Neural crest cell (in vitro differentiated cells): ENCODE measurements around the gene MRPS27. TPM values are rescaled to one million over a fixed set of nuclear protein-coding genes. Genes with fewer than 3 reads are reported as not detected.
A peak's percentile ranks its signal among the peaks of the same experiment; 100 is the strongest.

Experiments
- DNase-seq: peaks from one replicate; pipeline ENCODE4 v3.0.0; 2021; ENCODE audit warnings: low read depth, mixed read lengths, low spot score
- H3K27ac Mint-ChIP-seq: one replicate; pipeline ENCODE4 v1.8.0; 2021; ENCODE audit warnings: mild to moderate bottlenecking, mixed read lengths; ENCODE audit not compliant: unreplicated experiment
- H3K27me3 Mint-ChIP-seq: 2 replicates; pipeline ENCODE4 v1.8.0; 2021; ENCODE audit warnings: low read depth, mild to moderate bottlenecking, mixed read lengths
- H3K36me3 Mint-ChIP-seq: 2 replicates; pipeline ENCODE4 v1.8.0; 2021; ENCODE audit warnings: low read depth, mild to moderate bottlenecking, mixed read lengths
- H3K4me1 Mint-ChIP-seq: 2 replicates; pipeline ENCODE4 v1.8.0; 2021; ENCODE audit warnings: mixed read lengths
- H3K4me3 Mint-ChIP-seq: one replicate; pipeline ENCODE4 v1.8.0; 2021; ENCODE audit warnings: mild to moderate bottlenecking, mixed read lengths
- H3K9me3 Mint-ChIP-seq: 2 replicates; pipeline ENCODE4 v1.8.0; 2021; ENCODE audit warnings: mixed read lengths
- CTCF ChIP-seq: fragments of 200-600 bp; sonication (generic); conservative IDR thresholded peaks from 2 replicates; pipeline ENCODE4 v1.5.0; 2021; ENCODE audit warnings: antibody characterized with exemption, mild to moderate bottlenecking
- total RNA-seq: library from RNA; stranded (reverse); gene quantifications from 2 replicates; pipeline ENCODE4 v1.2.1, GENCODE V29; 2021

MRPS27 gene
- total RNA-seq, 1 donor from 2014 or later: 86.5 TPM

GRCh38 chr5:72280581-72281069 lies 39.4 kb downstream of the MRPS27 start:
- Mint-ChIP-seq H3K27ac (peak overlapping the region; percentile 29), H3K27me3 (no peaks in the 10 kb centered on the region), H3K4me3 (no peak overlapping the region), H3K4me1 (no peaks in the 10 kb centered on the region), H3K9me3 (peaks cover 9% of the 10 kb centered on the region), H3K36me3 (peaks cover 28% of the 10 kb centered on the region)
- peak; percentile 59 for TF ChIP-seq CTCF
- no peak for DNase-seq

- no peak for TF ChIP-seq CTCF
- Mint-ChIP-seq H3K27me3 (no peaks in the 10 kb centered on the region), H3K4me3 (no peak overlapping the region)
Measured at GRCh38 chr5:72276219-72276752, 43.8 kb downstream of the MRPS27 start.

GRCh38 chr5:72273547-72273946 lies 46.5 kb downstream of the MRPS27 start:
- no peak for TF ChIP-seq CTCF
- Mint-ChIP-seq H3K9me3 (peaks cover 8% of the 10 kb centered on the region), H3K36me3 (peaks cover 42% of the 10 kb centered on the region), H3K27ac (no peak overlapping the region), H3K4me3 (no peak overlapping the region), H3K27me3 (no peaks in the 10 kb centered on the region), H3K4me1 (peaks cover 8% of the 10 kb centered on the region)
- no peak for DNase-seq

More at GRCh38 chr5:72276219-72276752, 43.8 kb downstream of the MRPS27 start:
- Mint-ChIP-seq H3K4me1 (peaks cover 8% of the 10 kb centered on the region), H3K9me3 (peaks cover 9% of the 10 kb centered on the region), H3K36me3 (peaks cover 38% of the 10 kb centered on the region), H3K27ac (no peak overlapping the region)
- DNase-seq: no peak

- DNase-seq: no peak
- peaks cover 5% of the 10 kb centered on the region for H3K9me3 Mint-ChIP-seq
- no peak overlapping the region for H3K4me3 Mint-ChIP-seq
- no peak overlapping the region for H3K27ac Mint-ChIP-seq
- H3K36me3 Mint-ChIP-seq: peaks cover 34% of the 10 kb centered on the region
- TF ChIP-seq CTCF: no peak
- H3K4me1 Mint-ChIP-seq: peaks cover 8% of the 10 kb centered on the region
- H3K27me3 Mint-ChIP-seq: no peaks in the 10 kb centered on the region
Measured at GRCh38 chr5:72272398-72272797, 47.6 kb downstream of the MRPS27 start.

- H3K27me3 Mint-ChIP-seq: no peaks in the 10 kb centered on the region
- no peak for TF ChIP-seq CTCF
- no peak overlapping the region for H3K27ac Mint-ChIP-seq
- peaks cover 5% of the 10 kb centered on the region for H3K9me3 Mint-ChIP-seq
- H3K36me3 Mint-ChIP-seq: peaks cover 29% of the 10 kb centered on the region
- H3K4me3 Mint-ChIP-seq: no peak overlapping the region
- peaks cover 8% of the 10 kb centered on the region for H3K4me1 Mint-ChIP-seq
- no peak for DNase-seq
Measured at GRCh38 chr5:72271702-72272101, 48.3 kb downstream of the MRPS27 start.
